ENCODE data around the gene ETS1.

Gene ETS1

GRCh38 chr11:128515826-128516778, 71.3 kb downstream of the ETS1 start:
- no peak for DNase-seq

- no peak for DNase-seq
These were observed 72.3 kb downstream of the ETS1 start for GRCh38 chr11:128515086-128515485.

- no peak for DNase-seq
These were observed 73.3 kb downstream of the ETS1 start for GRCh38 chr11:128513915-128514681.

GRCh38 chr11:128512474-128512996, 74.8 kb downstream of the ETS1 start:
- no peak for DNase-seq

- no peak for DNase-seq
These were observed 75.6 kb downstream of the ETS1 start for GRCh38 chr11:128511712-128512111.

- DNase-seq, result no peak
These were observed 77.6 kb downstream of the ETS1 start for GRCh38 chr11:128509621-128510389.

GRCh38 chr11:128508770-128509510, 78.4 kb downstream of the ETS1 start:
- DNase-seq, result no peak

- DNase-seq, result no peak
These were observed 79.4 kb downstream of the ETS1 start for GRCh38 chr11:128507936-128508335.

- no peak for DNase-seq
These were observed 80.3 kb downstream of the ETS1 start for GRCh38 chr11:128506999-128507611.

GRCh38 chr11:128506356-128506755, 81.0 kb downstream of the ETS1 start:
- no peak for DNase-seq

- DNase-seq, result no peak
These were observed 81.8 kb downstream of the ETS1 start for GRCh38 chr11:128505449-128506065.

- no peak for DNase-seq
These were observed 82.9 kb downstream of the ETS1 start for GRCh38 chr11:128504486-128504885.

- DNase-seq, result no peak
These were observed 83.9 kb downstream of the ETS1 start for GRCh38 chr11:128503245-128503991.

- no peak for DNase-seq
These were observed 84.6 kb downstream of the ETS1 start for GRCh38 chr11:128502726-128503125.

- DNase-seq, result no peak
These were observed 85.5 kb downstream of the ETS1 start for GRCh38 chr11:128501632-128502549.

- no peak for DNase-seq
These were observed 86.3 kb downstream of the ETS1 start for GRCh38 chr11:128501008-128501407.

GRCh38 chr11:128500493-128500892, 86.9 kb downstream of the ETS1 start:
- DNase-seq, result no peak

- no peak for DNase-seq
These were observed 87.6 kb downstream of the ETS1 start for GRCh38 chr11:128499613-128500253.
